GM12801 (cell line): Measurements from ENCODE around the gene CSMD2.

ENCODE experiments used
- CTCF ChIP-seq: IDR thresholded peaks from one replicate; pipeline ENCODE4 v1.5.1; 2011; ENCODE audit warnings: control low read depth; ENCODE audit not compliant: insufficient read length; ENCODE audit errors: extremely low read depth

CSMD2 gene

GRCh38 chr1:33706634-33707255, 458.3 kb downstream of the CSMD2 start:
- no peak for TF ChIP-seq CTCF

GRCh38 chr1:33703464-33703863, 461.6 kb downstream of the CSMD2 start:
- no peak for TF ChIP-seq CTCF

- TF ChIP-seq CTCF, result no peak
These were observed 466.5 kb downstream of the CSMD2 start for GRCh38 chr1:33698361-33699035.

GRCh38 chr1:33697816-33698215, 467.2 kb downstream of the CSMD2 start:
- TF ChIP-seq CTCF, result no peak

GRCh38 chr1:33696962-33697361, 468.1 kb downstream of the CSMD2 start:
- no peak for TF ChIP-seq CTCF

- TF ChIP-seq CTCF, result no peak
These were observed 468.7 kb downstream of the CSMD2 start for GRCh38 chr1:33696311-33696710.

GRCh38 chr1:33692206-33693188, 472.5 kb downstream of the CSMD2 start:
- no peak for TF ChIP-seq CTCF
